H9 (cell line): Measurements from ENCODE around the gene ZNF165. TPM values are rescaled to one million over a fixed set of nuclear protein-coding genes. Genes with fewer than 3 reads are reported as not detected.

ENCODE experiments used
- DNase-seq: peaks from one replicate; pipeline ENCODE4 v3.0.0-alpha.2; 2017
- H2AFZ ChIP-seq: one replicate; pipeline ENCODE4 v1.6.1; 2013; ENCODE audit warnings: mild to moderate bottlenecking, low read length, control low read depth, moderate library complexity
- H2AK5ac ChIP-seq: 2 replicates; pipeline ENCODE4 v1.6.1; 2013; ENCODE audit warnings: low read length, control low read depth, mixed read lengths; ENCODE audit not compliant: insufficient read length
- H2BK120ac ChIP-seq: one replicate; pipeline ENCODE4 v1.6.1; 2013; ENCODE audit warnings: low read depth, mild to moderate bottlenecking, low read length, control low read depth, inconsistent platforms; ENCODE audit not compliant: poor library complexity, severe bottlenecking
- H2BK12ac ChIP-seq: 2 replicates; pipeline ENCODE4 v1.6.1; 2013; ENCODE audit warnings: low read length, control low read depth, mixed read lengths, low read depth; ENCODE audit not compliant: insufficient read length
- H2BK15ac ChIP-seq: 2 replicates; pipeline ENCODE4 v1.6.1; 2013; ENCODE audit warnings: low read depth, low read length, control low read depth
- H2BK20ac ChIP-seq: one replicate; pipeline ENCODE4 v1.6.1; 2013; ENCODE audit warnings: low read depth, mild to moderate bottlenecking, low read length, control low read depth, inconsistent platforms; ENCODE audit not compliant: poor library complexity, severe bottlenecking
- H2BK5ac ChIP-seq: 2 replicates; pipeline ENCODE4 v1.6.1; 2013; ENCODE audit warnings: low read length, control low read depth, mixed read lengths; ENCODE audit not compliant: insufficient read length
- H3K14ac ChIP-seq: 2 replicates; pipeline ENCODE4 v1.6.1; 2013; ENCODE audit warnings: low read length, control low read depth; ENCODE audit not compliant: insufficient read depth
- H3K18ac ChIP-seq: 2 replicates; pipeline ENCODE4 v1.6.1; 2013; ENCODE audit warnings: low read depth, mild to moderate bottlenecking, mixed read lengths, low read length, control low read depth; ENCODE audit not compliant: insufficient read length
- H3K23ac ChIP-seq: 2 replicates; pipeline ENCODE4 v1.6.1; 2013; ENCODE audit warnings: low read length, control low read depth, mixed read lengths, low read depth; ENCODE audit not compliant: insufficient read length
- H3K23me2 ChIP-seq: 2 replicates; pipeline ENCODE4 v1.6.1; 2013; ENCODE audit warnings: low read depth, mild to moderate bottlenecking, mixed read lengths, low read length, control low read depth; ENCODE audit not compliant: insufficient read length, poor library complexity, severe bottlenecking
- H3K27ac ChIP-seq: 2 replicates; pipeline ENCODE4 v1.5.1; 2013; ENCODE audit warnings: low read length, control low read depth, mixed read lengths, low read depth; ENCODE audit not compliant: insufficient read length
- H3K27me3 ChIP-seq: 2 replicates; pipeline ENCODE4 v1.6.1; 2013; ENCODE audit warnings: low read length, control low read depth, inconsistent platforms; ENCODE audit not compliant: insufficient read depth
- H3K4ac ChIP-seq: 2 replicates; pipeline ENCODE4 v1.6.1; 2013; ENCODE audit warnings: low read depth, mild to moderate bottlenecking, control low read depth, inconsistent platforms, low read length, moderate library complexity
- H3K4me1 ChIP-seq: 2 replicates; pipeline ENCODE4 v1.6.1; 2013; ENCODE audit warnings: low read length, control low read depth, inconsistent platforms; ENCODE audit not compliant: insufficient read depth
- H3K4me2 ChIP-seq: 2 replicates; pipeline ENCODE4 v1.6.1; 2013; ENCODE audit warnings: low read length, control low read depth, mixed read lengths; ENCODE audit not compliant: insufficient read length, insufficient read depth
- H3K56ac ChIP-seq: 2 replicates; pipeline ENCODE4 v1.6.1; 2013; ENCODE audit warnings: low read depth, mild to moderate bottlenecking, mixed read lengths, low read length, control low read depth; ENCODE audit not compliant: insufficient read length
- H3K79me1 ChIP-seq: 2 replicates; pipeline ENCODE4 v1.6.1; 2013; ENCODE audit warnings: low read depth, mild to moderate bottlenecking, moderate library complexity, low read length, control low read depth, inconsistent platforms; ENCODE audit not compliant: insufficient read depth, poor library complexity, severe bottlenecking
- H3K79me2 ChIP-seq: 2 replicates; pipeline ENCODE4 v1.6.1; 2013; ENCODE audit warnings: low read length, control low read depth, inconsistent platforms; ENCODE audit not compliant: insufficient read depth
- H3K9ac ChIP-seq: 2 replicates; pipeline ENCODE4 v1.6.1; 2013; ENCODE audit warnings: low read length, control low read depth, mixed read lengths; ENCODE audit not compliant: insufficient read length; ENCODE audit errors: extremely low read depth
- H3K9me3 ChIP-seq: one replicate; pipeline ENCODE4 v1.6.1; 2013; ENCODE audit warnings: low read depth, low read length, inconsistent platforms; ENCODE audit not compliant: control insufficient read depth
- H3T11ph ChIP-seq: one replicate; pipeline ENCODE4 v1.6.1; 2013; ENCODE audit warnings: mild to moderate bottlenecking, low read length, control low read depth, inconsistent platforms
- H4K20me1 ChIP-seq: one replicate; pipeline ENCODE4 v1.6.1; 2013; ENCODE audit not compliant: control insufficient read depth, insufficient read length, insufficient read depth
- H4K5ac ChIP-seq: 2 replicates; pipeline ENCODE4 v1.6.1; 2013; ENCODE audit warnings: low read depth, mild to moderate bottlenecking, mixed read lengths, low read length, control low read depth; ENCODE audit not compliant: insufficient read length
- H4K8ac ChIP-seq: replicated peaks from 2 replicates; pipeline ENCODE4 v1.6.1; 2013; ENCODE audit warnings: low read length, control low read depth, mixed read lengths, low read depth; ENCODE audit not compliant: insufficient read length
- H4K91ac ChIP-seq: 2 replicates; pipeline ENCODE4 v1.6.1; 2013; ENCODE audit warnings: low read depth, mild to moderate bottlenecking, moderate library complexity, mixed read lengths, low read length, control low read depth; ENCODE audit not compliant: insufficient read length
- H3K27ac Mint-ChIP-seq, 3 experiments: 2 replicates in 2 of 3; 3 replicates in 1 of 3; pipeline ENCODE4 v1.8.0; 2020 to 2021; ENCODE audit warnings: mixed read lengths in 3 of 3, mild to moderate bottlenecking in 1 of 3, moderate library complexity in 1 of 3
- H3K27me3 Mint-ChIP-seq: 2 replicates; pipeline ENCODE4 v1.8.0; 2021; ENCODE audit warnings: low read depth, mild to moderate bottlenecking, moderate library complexity, mixed read lengths
- H3K36me3 Mint-ChIP-seq, 3 experiments: 2 replicates in 2 of 3; 3 replicates in 1 of 3; pipeline ENCODE4 v1.8.0; 2020 to 2021; ENCODE audit warnings: low read depth in 3 of 3, mixed read lengths in 3 of 3; ENCODE audit not compliant: insufficient read depth in 1 of 3
- H3K4me1 Mint-ChIP-seq, 2 experiments: 2 replicates each; pipeline ENCODE4 v1.8.0; 2020; ENCODE audit warnings: mixed read lengths in 2 of 2
- H3K4me3 Mint-ChIP-seq, 2 experiments: 2 replicates in 1 of 2; 3 replicates in 1 of 2; pipeline ENCODE4 v1.8.0; 2020 to 2021; ENCODE audit warnings: mild to moderate bottlenecking in 2 of 2, mixed read lengths in 2 of 2, moderate library complexity in 1 of 2
- H3K9me3 Mint-ChIP-seq, 2 experiments: 2 replicates in 1 of 2; 3 replicates in 1 of 2; pipeline ENCODE4 v1.8.0; 2020; ENCODE audit warnings: mild to moderate bottlenecking in 2 of 2, mixed read lengths in 2 of 2, moderate library complexity in 1 of 2
- CTCF ChIP-seq: fragments of 200-600 bp; sonication (generic); conservative IDR thresholded peaks from 3 replicates; pipeline ENCODE4 v1.8.0; 2021; ENCODE audit warnings: antibody characterized with exemption, mild to moderate bottlenecking
- WGBS: extraction: QIAGEN DNeasy Blood & Tissue Kit; methylation state at CpG from one replicate; pipeline ENCODE4 v1.1.7; 2013; ENCODE audit warnings: missing lambda C conversion rate, low lambda C conversion rate, mixed read lengths; ENCODE audit not compliant: insufficient read length; ENCODE audit errors: extremely low coverage; 5-methylcytosine and 5-hydroxymethylcytosine counted together
- total RNA-seq: library from RNA; stranded (reverse); gene quantifications from 2 replicates; pipeline ENCODE4 v1.2.1, GENCODE V29; 2021

Gene ZNF165
- total RNA-seq, 1 experiment from 2014 or later, result 5.8 TPM

DNA sequence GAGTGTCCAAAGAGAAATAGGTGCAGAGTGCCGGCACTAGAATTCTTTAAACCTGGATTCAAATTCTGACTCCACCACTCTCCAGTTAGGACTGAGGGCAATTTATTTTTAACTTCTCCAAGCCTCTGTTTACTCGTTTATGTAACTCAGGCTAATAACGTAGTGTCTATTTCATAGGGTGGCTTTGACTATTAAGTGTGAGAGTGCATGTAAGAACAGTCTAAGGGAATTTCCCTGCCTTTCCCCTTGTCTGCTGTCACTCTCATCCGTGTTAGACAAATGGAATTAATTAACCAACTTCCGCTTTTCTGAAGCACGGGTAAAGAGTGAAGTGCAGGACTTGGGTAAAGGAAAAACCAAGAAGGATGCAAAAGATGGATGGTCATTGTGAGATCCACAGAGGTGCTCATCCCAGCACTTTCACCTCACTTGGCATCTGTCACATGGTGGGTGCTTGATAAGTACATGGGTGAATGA, 57.2 kb downstream of the ZNF165 start:
- H3K4ac ChIP-seq, result no peak overlapping the region
- no peak overlapping the region for H2AK5ac ChIP-seq
- no peaks in the 10 kb centered on the region; the same call in 1 of the 2 replicates for H3K79me2 ChIP-seq
- peaks cover 19 to 25% of the 10 kb centered on the region in 2 experiments for H3K4me1 Mint-ChIP-seq
- no peaks in the 10 kb centered on the region; the same call in 1 of the 2 replicates for H3K27me3 ChIP-seq
- H2BK120ac ChIP-seq, result no peak overlapping the region
- no peak overlapping the region for H3K18ac ChIP-seq
- peak overlapping the region; percentile 90 to 97 for H3K4me3 Mint-ChIP-seq
- no peaks in the 10 kb centered on the region for H3K9me3 Mint-ChIP-seq
- no peak overlapping the region for H3T11ph ChIP-seq
- WGBS, result no CpG with 5 or more reads among the region's 6 CpGs
- H2BK5ac ChIP-seq, result no peak overlapping the region
- H2BK20ac ChIP-seq, result no peak overlapping the region
- peak overlapping the region; percentile 9 for H2AFZ ChIP-seq
- no peak overlapping the region for H3K27ac ChIP-seq
- H3K4me1 ChIP-seq, result peaks cover 4% of the 10 kb centered on the region; the same call in 1 of the 2 replicates
- no peaks in the 10 kb centered on the region for H3K79me1 ChIP-seq
- peak overlapping the region in 2 of 3 experiments; percentile 94 to 97; a peak in 4 of 7 replicates for H3K27ac Mint-ChIP-seq
- TF ChIP-seq CTCF, result no peak
- peak overlapping the region; percentile 88 for H3K9ac ChIP-seq
- peak overlapping the region; percentile 75 for H3K4me2 ChIP-seq
- no peak overlapping the region for H3K56ac ChIP-seq
- no peak overlapping the region for H4K91ac ChIP-seq
- H3K36me3 Mint-ChIP-seq, result peaks cover 0 to 13% (median 3%) of the 10 kb centered on the region in 3 experiments; a peak in 5 of 7 replicates
- peaks cover 23% of the 10 kb centered on the region for H3K27me3 Mint-ChIP-seq
- no peak overlapping the region for H3K14ac ChIP-seq
- no peaks in the 10 kb centered on the region for H3K9me3 ChIP-seq
- no peak overlapping the region for H2BK15ac ChIP-seq
- no peaks in the 10 kb centered on the region for H4K20me1 ChIP-seq
- no peak overlapping the region for H3K23ac ChIP-seq
- H3K23me2 ChIP-seq, result peaks cover 19% of the 10 kb centered on the region
- no peak for DNase-seq
- H4K5ac ChIP-seq, result no peak overlapping the region
- no peak overlapping the region for H4K8ac ChIP-seq
- no peak overlapping the region for H2BK12ac ChIP-seq

Other genes starting within 250 kb of the ZNF165 start
- not detected in 2 replicates for gene OR2B2, start 168.2 kb upstream of the ZNF165 start, total RNA-seq
- not detected in 2 replicates for gene OR2B6, start 123.3 kb upstream of the ZNF165 start, total RNA-seq
- gene ZSCAN16, start 44.0 kb downstream of the ZNF165 start, total RNA-seq, result 9.8 and 11.0 TPM in 2 replicates
- gene ZKSCAN8, start 61.3 kb downstream of the ZNF165 start, total RNA-seq, result 22.4 and 25.4 TPM in 2 replicates
- 11.5 and 12.7 TPM in 2 replicates for gene ZSCAN9, start 144.7 kb downstream of the ZNF165 start, total RNA-seq
- gene ZKSCAN4, start 171.7 kb downstream of the ZNF165 start, total RNA-seq, result 8.2 and 8.8 TPM in 2 replicates
- gene NKAPL, start 178.7 kb downstream of the ZNF165 start, total RNA-seq, result 0.13 TPM in 1 of 2 replicates, not detected in the other
- gene ZSCAN26, start 186.6 kb downstream of the ZNF165 start, total RNA-seq, result 9.0 TPM in 2 replicates
- 8.1 and 10.1 TPM in 2 replicates for gene PGBD1, start 201.0 kb downstream of the ZNF165 start, total RNA-seq